Suprapubic skin (tissue), 4 donors: Measurements from ENCODE around the gene RIBC1. TPM values are rescaled to one million over a fixed set of nuclear protein-coding genes. Genes with fewer than 3 reads are reported as not detected.
"Not testable (repeated sequence)": the region's sequence is repeated elsewhere in the genome, so short reads cannot be mapped to it uniquely, and the experiment has no call there.

ENCODE experiments used
- DNase-seq, 2 donors: peaks; one replicate each; pipeline ENCODE4 v3.0.0-alpha.2; 2019; ENCODE audit warnings: low spot score in 2 of 2
- H3K27ac ChIP-seq: fragments of 200-600 bp; sonication (generic); one replicate; pipeline ENCODE4 v1.5.1; 2019
- H3K27me3 ChIP-seq: fragments of 200-600 bp; sonication (generic); one replicate; pipeline ENCODE4 v1.5.1; 2019
- H3K36me3 ChIP-seq: fragments of 200-600 bp; sonication (generic); one replicate; pipeline ENCODE4 v1.5.1; 2019
- H3K4me1 ChIP-seq: fragments of 200-600 bp; sonication (generic); one replicate; pipeline ENCODE4 v1.5.1; 2019
- H3K4me3 ChIP-seq: fragments of 200-600 bp; sonication (generic); one replicate; pipeline ENCODE4 v1.5.1; 2019; ENCODE audit warnings: mild to moderate bottlenecking
- H3K9me3 ChIP-seq: fragments of 200-600 bp; sonication (generic); one replicate; pipeline ENCODE4 v1.5.1; 2019
- EP300 ChIP-seq: sonication (generic); formaldehyde crosslinking; IDR thresholded peaks from one replicate; pipeline ENCODE4 v1.6.1; 2017; ENCODE audit warnings: antibody characterized with exemption
- POLR2A ChIP-seq, 2 donors: fragments of 450-650 bp; IDR thresholded peaks; one replicate each; pipeline ENCODE4 v1.6.1; 2017; ENCODE audit warnings: antibody characterized with exemption in 2 of 2, mild to moderate bottlenecking in 2 of 2, moderate library complexity in 2 of 2
- POLR2AphosphoS5 ChIP-seq, 3 donors: sonication (generic); formaldehyde crosslinking; IDR thresholded peaks; one replicate each; pipeline ENCODE4 v1.6.1; 2017; ENCODE audit warnings: antibody characterized with exemption in 3 of 3
- WGBS: methylation state at CpG from one replicate; pipeline ENCODE4 v1.1.5; 2018; 5-methylcytosine and 5-hydroxymethylcytosine counted together
- total RNA-seq, 4 donors: library from RNA; depleted of rRNA; stranded (reverse); fragments of >200 nt; gene quantifications; one replicate each; pipeline ENCODE4 v1.1.0, GENCODE V29; 2016
- TF ChIP-seq, protein P1 (sequence below), 2 donors: fragments of 200-600 bp in 1 of 2; fragments of 450-650 bp in 1 of 2; sonication (generic) in 1 of 2; IDR thresholded peaks; one replicate each; pipeline ENCODE4 v1.5.1; 2016 to 2019; ENCODE audit warnings: antibody characterized with exemption in 2 of 2, mild to moderate bottlenecking in 1 of 2, moderate library complexity in 1 of 2

The RIBC1 gene
- total RNA-seq, 4 donors from 2014 or later = 0.34 to 0.56 (median 0.38) TPM; not detected in 1

DNA sequence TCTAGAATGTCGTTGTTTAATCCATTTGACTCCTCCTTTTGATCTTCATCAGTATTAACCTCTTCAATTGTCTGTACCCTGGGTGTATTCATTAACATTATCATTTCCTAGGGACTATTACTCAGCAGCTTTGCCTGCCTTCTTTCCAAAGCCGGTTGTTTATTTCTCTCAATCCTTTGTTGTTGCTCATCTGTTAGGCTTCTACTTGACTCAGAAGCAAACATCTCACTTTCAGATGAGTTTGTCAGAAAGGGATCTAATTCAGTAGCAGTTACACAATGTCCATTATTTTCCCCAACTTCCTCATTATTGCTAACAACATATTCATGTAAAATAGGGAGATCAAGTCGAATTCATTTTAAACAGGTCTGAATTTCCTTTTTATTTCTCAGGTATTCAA is 33.6 kb downstream of the RIBC1 start:
- WGBS = 44% methylated on average over 3 of the region's 3 CpGs
- H3K4me1 ChIP-seq = no peaks in the 10 kb centered on the region
- no peaks in the 10 kb centered on the region for H3K36me3 ChIP-seq
- H3K27me3 ChIP-seq = no peaks in the 10 kb centered on the region
- TF ChIP-seq POLR2AphosphoS5 (IDR thresholded peaks at IDR 0.05) (no peak), POLR2A (IDR thresholded peaks at IDR 0.05) (no peak), EP300 (no peak)
- TF ChIP-seq, protein P1, sequence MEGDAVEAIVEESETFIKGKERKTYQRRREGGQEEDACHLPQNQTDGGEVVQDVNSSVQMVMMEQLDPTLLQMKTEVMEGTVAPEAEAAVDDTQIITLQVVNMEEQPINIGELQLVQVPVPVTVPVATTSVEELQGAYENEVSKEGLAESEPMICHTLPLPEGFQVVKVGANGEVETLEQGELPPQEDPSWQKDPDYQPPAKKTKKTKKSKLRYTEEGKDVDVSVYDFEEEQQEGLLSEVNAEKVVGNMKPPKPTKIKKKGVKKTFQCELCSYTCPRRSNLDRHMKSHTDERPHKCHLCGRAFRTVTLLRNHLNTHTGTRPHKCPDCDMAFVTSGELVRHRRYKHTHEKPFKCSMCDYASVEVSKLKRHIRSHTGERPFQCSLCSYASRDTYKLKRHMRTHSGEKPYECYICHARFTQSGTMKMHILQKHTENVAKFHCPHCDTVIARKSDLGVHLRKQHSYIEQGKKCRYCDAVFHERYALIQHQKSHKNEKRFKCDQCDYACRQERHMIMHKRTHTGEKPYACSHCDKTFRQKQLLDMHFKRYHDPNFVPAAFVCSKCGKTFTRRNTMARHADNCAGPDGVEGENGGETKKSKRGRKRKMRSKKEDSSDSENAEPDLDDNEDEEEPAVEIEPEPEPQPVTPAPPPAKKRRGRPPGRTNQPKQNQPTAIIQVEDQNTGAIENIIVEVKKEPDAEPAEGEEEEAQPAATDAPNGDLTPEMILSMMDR (IDR thresholded peaks at IDR 0.05) = no peak
- no peak overlapping the region for H3K27ac ChIP-seq
- DNase-seq = no peak
- no peak overlapping the region for H3K4me3 ChIP-seq
- no peaks in the 10 kb centered on the region for H3K9me3 ChIP-seq

DNA sequence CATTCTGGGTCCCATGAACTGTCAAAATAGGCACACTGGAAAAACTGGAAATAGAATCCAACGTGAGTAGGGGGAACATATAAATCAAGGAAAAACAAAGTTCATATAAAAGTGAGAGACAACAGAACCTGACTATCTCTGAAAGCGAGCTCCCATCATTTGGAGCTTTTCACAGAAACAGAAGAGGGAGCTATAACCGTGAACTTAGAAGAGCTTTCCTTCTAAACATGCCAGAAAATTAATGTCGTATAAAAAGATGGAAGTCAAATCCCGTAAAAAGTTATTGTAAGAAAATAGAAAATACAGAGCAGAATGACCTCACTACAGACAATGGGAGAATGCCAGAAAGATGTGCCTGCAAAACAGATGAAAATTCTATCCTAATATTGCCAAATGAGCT is 35.4 kb downstream of the RIBC1 start:
- H3K4me1 ChIP-seq = no peaks in the 10 kb centered on the region
- WGBS = 43% methylated on average over 5 of the region's 5 CpGs
- TF ChIP-seq EP300 (no peak), POLR2A (IDR thresholded peaks at IDR 0.05) (no peak), POLR2AphosphoS5 (IDR thresholded peaks at IDR 0.05) (no peak)
- TF ChIP-seq, protein P1 (IDR thresholded peaks at IDR 0.05) = no peak
- H3K36me3 ChIP-seq = no peaks in the 10 kb centered on the region
- DNase-seq = no peak
- no peak overlapping the region for H3K4me3 ChIP-seq
- no peaks in the 10 kb centered on the region for H3K9me3 ChIP-seq
- no peak overlapping the region for H3K27ac ChIP-seq
- H3K27me3 ChIP-seq = no peaks in the 10 kb centered on the region

DNA sequence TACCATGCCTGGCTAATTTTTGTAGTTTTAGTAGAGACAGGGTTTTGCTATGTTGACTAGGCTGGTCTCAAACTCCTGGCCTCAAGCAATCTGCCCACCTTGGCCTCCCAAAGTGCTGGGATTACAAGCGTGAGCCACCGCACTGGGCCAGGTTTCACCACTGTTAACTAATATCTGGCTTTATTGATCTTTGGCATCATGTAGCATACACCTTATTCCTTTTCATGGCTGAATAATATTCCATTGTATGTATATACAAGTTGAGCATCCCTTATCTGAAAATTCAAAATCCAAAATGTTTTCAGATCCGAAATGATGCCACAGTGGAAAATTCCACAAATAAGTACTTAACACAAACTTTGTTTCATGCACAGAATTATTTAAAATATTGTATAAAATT is 46.0 kb downstream of the RIBC1 start:
- 96% methylated on average over 3 of the region's 3 CpGs for WGBS
- H3K27me3 ChIP-seq, H3K27ac ChIP-seq, H3K9me3 ChIP-seq, H3K36me3 ChIP-seq, H3K4me3 ChIP-seq, DNase-seq, H3K4me1 ChIP-seq: not testable (repeated sequence)

DNA sequence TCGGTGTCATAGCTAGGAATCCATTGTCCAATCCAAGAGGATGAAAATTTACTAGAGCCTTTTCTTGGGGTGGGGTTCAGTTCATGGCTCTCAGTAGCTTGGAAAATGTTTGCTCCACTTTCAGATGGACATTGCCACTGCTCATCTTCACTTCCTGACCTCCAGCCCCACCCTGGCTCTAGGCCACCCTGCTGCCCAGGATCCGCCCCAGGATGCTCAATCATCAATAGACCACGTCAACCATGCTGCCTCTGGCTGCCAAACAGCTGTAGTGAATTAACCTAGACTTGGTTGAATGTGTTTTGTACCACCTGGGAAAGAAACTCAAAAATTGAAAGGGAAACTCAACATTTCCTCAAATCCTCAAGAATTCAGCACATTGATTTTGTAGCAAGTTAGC is 48.7 kb downstream of the RIBC1 start:
- 46% methylated on average over 3 of the region's 3 CpGs for WGBS
- H3K36me3 ChIP-seq = no peaks in the 10 kb centered on the region
- no peaks in the 10 kb centered on the region for H3K9me3 ChIP-seq
- H3K27ac ChIP-seq = no peak overlapping the region
- TF ChIP-seq POLR2AphosphoS5 (IDR thresholded peaks at IDR 0.05) (no peak), EP300 (no peak), POLR2A (IDR thresholded peaks at IDR 0.05) (no peak)
- TF ChIP-seq, protein P1 (IDR thresholded peaks at IDR 0.05) = no peak
- no peak overlapping the region for H3K4me3 ChIP-seq
- H3K27me3 ChIP-seq = no peaks in the 10 kb centered on the region
- no peaks in the 10 kb centered on the region for H3K4me1 ChIP-seq
- DNase-seq = no peak

DNA sequence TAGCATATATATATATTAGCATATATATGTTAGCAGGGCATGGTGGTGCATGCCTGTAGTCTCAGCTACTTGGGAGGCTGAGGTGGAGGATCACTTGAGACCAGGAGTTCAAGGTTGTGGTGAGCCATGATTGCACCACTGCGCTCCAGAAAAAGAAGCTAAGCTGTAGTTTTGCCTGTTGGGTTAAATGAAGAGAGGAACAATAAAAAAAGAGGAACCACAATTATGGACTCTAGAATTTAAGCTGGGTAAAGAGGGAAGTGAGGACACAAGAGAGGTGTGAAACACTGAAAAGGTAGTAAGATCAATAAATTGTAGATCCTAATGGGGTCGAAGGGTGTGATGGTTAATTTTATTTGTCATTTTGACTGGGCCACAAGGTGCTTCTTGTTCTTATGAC is 52.0 kb downstream of the RIBC1 start:
- WGBS = 82% methylated on average over 2 of the region's 2 CpGs
- TF ChIP-seq POLR2AphosphoS5 (IDR thresholded peaks at IDR 0.05) (no peak), EP300 (no peak), POLR2A (IDR thresholded peaks at IDR 0.05) (no peak)
- TF ChIP-seq, protein P1 (IDR thresholded peaks at IDR 0.05) = no peak
- no peak for DNase-seq
- Histone ChIP-seq H3K27ac (no peak overlapping the region), H3K9me3 (no peaks in the 10 kb centered on the region), H3K27me3 (no peaks in the 10 kb centered on the region), H3K4me1 (no peaks in the 10 kb centered on the region), H3K4me3 (no peak overlapping the region), H3K36me3 (no peaks in the 10 kb centered on the region)

DNA sequence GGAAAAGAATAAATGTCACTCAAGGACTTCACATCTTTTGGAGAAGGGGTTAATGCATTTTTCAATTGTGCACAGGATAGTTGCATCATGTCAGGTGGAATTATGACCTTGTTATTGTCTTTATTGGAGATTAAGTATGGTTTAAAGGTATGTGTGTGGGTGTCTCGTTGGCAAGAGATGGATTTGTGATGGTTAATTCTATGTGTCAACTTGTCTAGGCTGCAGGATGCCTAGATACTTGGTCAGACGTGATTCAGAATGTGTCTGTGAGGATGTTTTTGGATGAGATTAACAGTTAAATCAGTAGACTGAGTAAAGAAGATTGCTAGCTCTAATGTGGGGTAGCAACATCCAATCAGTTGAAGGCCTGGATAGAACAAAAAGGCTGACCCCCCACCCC is 53.7 kb downstream of the RIBC1 start:
- Histone ChIP-seq H3K27ac (no peak overlapping the region), H3K9me3 (no peaks in the 10 kb centered on the region), H3K36me3 (no peaks in the 10 kb centered on the region), H3K4me3 (no peak overlapping the region), H3K4me1 (peaks cover 1% of the 10 kb centered on the region), H3K27me3 (no peaks in the 10 kb centered on the region)
- TF ChIP-seq POLR2AphosphoS5 (IDR thresholded peaks at IDR 0.05) (no peak), POLR2A (IDR thresholded peaks at IDR 0.05) (no peak), EP300 (no peak)
- TF ChIP-seq, protein P1 (IDR thresholded peaks at IDR 0.05) = no peak
- WGBS = 27% methylated on average over 2 of the region's 2 CpGs
- no peak for DNase-seq
